Neutrophil (primary cell): ENCODE data around the gene ZNF362.

Experiments
- H3K27ac ChIP-seq: fragments of 200-600 bp; sonication (generic); 2 replicates; pipeline ENCODE4 v1.5.1; 2016; ENCODE audit warnings: mild to moderate bottlenecking, moderate library complexity
- H3K27me3 ChIP-seq: fragments of 200-600 bp; sonication (generic); 2 replicates; pipeline ENCODE4 v1.6.0; 2016; ENCODE audit warnings: mild to moderate bottlenecking
- H3K36me3 ChIP-seq: fragments of 200-600 bp; sonication (generic); 2 replicates; pipeline ENCODE4 v1.5.1; 2017
- H3K4me1 ChIP-seq, 2 experiments: fragments of 200-600 bp in 1 of 2; sonication (generic) in 1 of 2; 1 replicate in 1 of 2; 2 replicates in 1 of 2; pipeline versions ENCODE4 v1.5.1 to v1.6.1; 2013 to 2016; ENCODE audit warnings: low read depth in 1 of 2, low read length in 1 of 2, mild to moderate bottlenecking in 1 of 2, moderate library complexity in 1 of 2; ENCODE audit not compliant: control insufficient read depth in 1 of 2, insufficient read depth in 1 of 2
- H3K4me3 ChIP-seq, 2 experiments: fragments of 200-600 bp in 1 of 2; sonication (generic) in 1 of 2; 1 replicate in 1 of 2; 2 replicates in 1 of 2; pipeline ENCODE4 v1.5.1; 2013 to 2016; ENCODE audit warnings: low read depth in 1 of 2, low read length in 1 of 2, mild to moderate bottlenecking in 1 of 2, moderate library complexity in 1 of 2
- H3K9me3 ChIP-seq: fragments of 200-600 bp; sonication (generic); 2 replicates; pipeline ENCODE4 v1.5.1; 2016
- CTCF ChIP-seq: fragments of 200-600 bp; sonication (generic); IDR thresholded peaks from 2 replicates; pipeline ENCODE4 v1.5.1; 2016; ENCODE audit warnings: antibody characterized with exemption

Gene ZNF362

DNA sequence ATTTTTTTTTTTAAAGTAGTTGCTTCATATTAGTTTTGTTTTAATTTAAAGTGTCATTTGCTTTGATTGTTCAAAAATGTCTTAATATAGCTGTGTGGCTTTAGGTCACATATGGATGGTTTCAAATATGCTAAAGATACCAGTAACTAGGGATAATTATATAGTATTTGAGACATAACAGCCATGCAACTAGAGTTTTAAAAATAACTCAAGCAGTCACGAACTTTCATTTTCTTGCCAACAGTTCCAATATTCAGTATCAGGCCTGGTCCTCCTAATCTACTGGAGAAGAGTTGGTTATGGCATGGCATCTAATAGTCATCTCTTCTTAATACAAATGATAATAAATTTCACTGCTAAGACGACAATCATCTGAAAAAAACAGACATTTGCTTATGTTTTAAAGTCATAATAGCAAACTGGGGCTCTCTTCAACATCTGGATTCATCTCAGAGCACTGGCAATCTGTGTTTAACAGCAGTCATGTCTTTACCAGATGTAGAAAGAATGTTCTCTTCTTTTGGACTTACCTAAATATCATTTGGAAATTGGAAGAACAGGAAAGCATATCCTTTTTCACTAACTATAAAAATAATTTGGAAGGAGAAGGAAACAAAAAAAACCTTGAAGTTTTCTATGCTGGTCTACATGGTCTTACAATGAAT, 88.7 kb downstream of the ZNF362 start:
- Histone ChIP-seq H3K36me3 (peaks cover 61% of the 10 kb centered on the region), H3K4me1 (peaks cover 83 to 86% of the 10 kb centered on the region in 2 experiments), H3K27me3 (no peaks in the 10 kb centered on the region), H3K4me3 (peak overlapping the region; percentile 10 to 73), H3K9me3 (no peaks in the 10 kb centered on the region), H3K27ac (peak overlapping the region; percentile 98)
- TF ChIP-seq CTCF = no peak

GRCh38 chr1:33346533-33346926, 90.2 kb downstream of the ZNF362 start:
- peaks cover 83 to 84% of the 10 kb centered on the region in 2 experiments for H3K4me1 ChIP-seq
- H3K4me3 ChIP-seq = peak overlapping the region; percentile 73 to 91
- no peaks in the 10 kb centered on the region for H3K27me3 ChIP-seq
- TF ChIP-seq CTCF = no peak
- H3K9me3 ChIP-seq = no peaks in the 10 kb centered on the region
- H3K27ac ChIP-seq = peak overlapping the region; percentile 98
- H3K36me3 ChIP-seq = peaks cover 48% of the 10 kb centered on the region

- peaks cover 78% of the 10 kb centered on the region in 2 experiments for H3K4me1 ChIP-seq
- no peaks in the 10 kb centered on the region for H3K9me3 ChIP-seq
- peak overlapping the region; percentile 98 for H3K27ac ChIP-seq
- H3K4me3 ChIP-seq = peak overlapping the region; percentile 73 to 91
- no peaks in the 10 kb centered on the region for H3K27me3 ChIP-seq
- TF ChIP-seq CTCF = no peak
- peaks cover 42% of the 10 kb centered on the region for H3K36me3 ChIP-seq
Observed at GRCh38 chr1:33346927-33347649, 90.8 kb downstream of the ZNF362 start.

DNA sequence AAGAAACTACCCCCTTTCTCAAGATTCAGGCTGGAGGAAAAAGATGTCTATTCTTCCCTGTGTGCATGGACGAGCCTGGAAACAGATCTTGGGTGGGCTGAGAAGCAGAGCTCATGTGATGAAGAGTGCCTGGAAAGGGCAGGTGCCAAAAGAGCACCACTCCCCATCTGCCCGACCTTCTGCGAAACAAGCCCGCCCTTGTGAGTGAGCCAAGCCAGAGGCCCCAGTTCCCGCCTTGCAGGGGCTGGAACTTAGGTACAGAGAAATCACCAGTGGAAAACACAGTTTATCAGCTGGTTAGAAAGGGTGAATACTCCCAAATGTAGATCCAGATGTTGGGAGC, 91.3 kb downstream of the ZNF362 start:
- H3K4me1 ChIP-seq = peaks cover 73% of the 10 kb centered on the region in 2 experiments
- TF ChIP-seq CTCF = no peak
- peaks cover 37% of the 10 kb centered on the region for H3K36me3 ChIP-seq
- peak overlapping the region; percentile 73 to 91 for H3K4me3 ChIP-seq
- H3K27ac ChIP-seq = peak overlapping the region; percentile 98
- H3K27me3 ChIP-seq = no peaks in the 10 kb centered on the region
- H3K9me3 ChIP-seq = no peaks in the 10 kb centered on the region

DNA sequence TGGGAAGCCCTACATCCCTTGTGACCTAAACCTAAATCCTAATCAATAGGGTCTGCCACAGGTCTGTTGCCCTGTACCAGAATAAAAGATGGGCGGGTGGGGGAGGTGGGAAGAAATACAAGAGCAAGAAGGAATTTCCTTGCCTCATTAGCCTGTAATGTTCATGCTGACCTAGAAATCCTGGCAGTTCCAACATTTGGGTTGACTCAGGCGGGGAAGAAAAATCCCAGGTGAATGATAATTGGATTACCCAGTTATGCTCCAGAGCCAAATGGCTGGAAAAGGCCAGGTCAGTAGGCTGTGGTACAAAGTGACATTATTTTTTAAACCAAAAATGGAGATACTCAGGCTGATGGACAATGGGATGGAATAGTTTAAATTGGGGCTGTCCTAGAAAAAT, 91.9 kb downstream of the ZNF362 start:
- peak overlapping the region; percentile 98 for H3K27ac ChIP-seq
- H3K36me3 ChIP-seq = peaks cover 31% of the 10 kb centered on the region

More for the DNA sequence above, 91.9 kb downstream of the ZNF362 start:
- Histone ChIP-seq H3K27me3 (no peaks in the 10 kb centered on the region), H3K9me3 (no peaks in the 10 kb centered on the region), H3K4me1 (peaks cover 67% of the 10 kb centered on the region in 2 experiments), H3K4me3 (peak overlapping the region; percentile 73 to 91)
- no peak for TF ChIP-seq CTCF
